Ovary (tissue), 9 donors: ENCODE data around the gene MCRS1. TPM values are rescaled to one million over a fixed set of nuclear protein-coding genes. Genes with fewer than 3 reads are reported as not detected.

Experiments used
- DNase-seq, 5 donors: peaks; one replicate each; pipeline ENCODE4 v3.0.0-alpha.2; 2019 to 2020
- H3K27ac ChIP-seq, 2 donors: fragments of 200-600 bp; one replicate each; pipeline versions ENCODE4 v1.5.1 to v1.8.0; 2019 to 2022
- H3K27me3 ChIP-seq: fragments of 200-600 bp; one replicate; pipeline ENCODE4 v1.8.0; 2022
- H3K36me3 ChIP-seq: fragments of 200-600 bp; sonication (generic); one replicate; pipeline ENCODE4 v1.5.1; 2019
- H3K4me1 ChIP-seq: one replicate; pipeline ENCODE4 v1.8.1; 2013; ENCODE audit warnings: mild to moderate bottlenecking, moderate library complexity; ENCODE audit not compliant: insufficient read depth
- H3K4me3 ChIP-seq: fragments of 200-600 bp; sonication (generic); one replicate; pipeline ENCODE4 v1.5.1; 2017
- H3K9me3 ChIP-seq, 2 donors: fragments of 200-600 bp in 1 of 2; sonication (generic) in 1 of 2; one replicate each; pipeline versions ENCODE4 v1.5.1 to v1.8.1; 2013 to 2019; ENCODE audit warnings: mild to moderate bottlenecking in 1 of 2, moderate library complexity in 1 of 2
- EP300 ChIP-seq: sonication (generic); formaldehyde crosslinking; IDR thresholded peaks from one replicate; pipeline ENCODE4 v1.6.1; 2017; ENCODE audit warnings: antibody characterized with exemption
- POLR2A ChIP-seq: fragments of 450-650 bp; IDR thresholded peaks from one replicate; pipeline ENCODE4 v1.6.1; 2017; ENCODE audit warnings: antibody characterized with exemption, mild to moderate bottlenecking, moderate library complexity
- WGBS, 3 donors: extraction: QIAGEN DNeasy Blood & Tissue Kit in 1 of 3; methylation state at CpG; one replicate each; pipeline versions ENCODE4 v1.1.5 to v1.1.7; 2013 to 2017; 5-methylcytosine and 5-hydroxymethylcytosine counted together
- intact Hi-C, 4 donors: fragments of 100-400 bp; cut with DNase I; formaldehyde crosslinking; loops; one replicate each; pipeline versions ENCODE4 v1.11.0 to v1.15.1; 2022 to 2023
- polyA plus RNA-seq, 2 donors: library from polyadenylated mRNA; stranded (reverse); fragments of 200-250 nt in 1 of 2; fragments of 350-450 nt in 1 of 2; fragmentation: Illumina TruSeq in 1 of 2; extraction: RNeasy Lipid Tissue Mini Kit (QIAGEN cat#74804) in 1 of 2; gene quantifications; one replicate each; pipeline ENCODE4 v1.2.3, GENCODE V29; 2013 to 2014
- total RNA-seq, 7 donors: library from RNA; depleted of rRNA in 2 of 7; stranded (reverse); fragments of >200 nt in 2 of 7; fragmentation: NEBNext Ultra II Directional in 3 of 7; extraction: Animal tissue kit (Norgen Biotek cat#: 25700) in 3 of 7; gene quantifications; one replicate each; pipeline versions ENCODE4 v1.1.0 to v1.2.4, GENCODE V29; 2016 to 2023
- TF ChIP-seq, protein P1 (sequence below), 3 donors: fragments of 450-650 bp in 2 of 3; fragments of 200-600 bp in 1 of 3; IDR thresholded peaks; one replicate each; pipeline versions ENCODE4 v1.5.1 to v1.8.0; 2016 to 2022; ENCODE audit warnings: antibody characterized with exemption in 3 of 3, mild to moderate bottlenecking in 1 of 3
- donor health status: DM: no; HTN: no; CAD: no; lungs with moderate emphysema.
- donor health status: DM: no; HTN: no; CAD: no.
- donor health status: Bipolar disorder and iron deficiency.
- donor health status: DM: yes; HTN: yes; CAD: no.
- donor health status: DM: no; HTN: no; CAD: no.
- donor health status: DM: yes; HTN: yes; CAD: no.

MCRS1 gene
- total and polyA plus RNA-seq, 9 donors = 14.7 to 56.2 (median 39.5) TPM

DNA sequence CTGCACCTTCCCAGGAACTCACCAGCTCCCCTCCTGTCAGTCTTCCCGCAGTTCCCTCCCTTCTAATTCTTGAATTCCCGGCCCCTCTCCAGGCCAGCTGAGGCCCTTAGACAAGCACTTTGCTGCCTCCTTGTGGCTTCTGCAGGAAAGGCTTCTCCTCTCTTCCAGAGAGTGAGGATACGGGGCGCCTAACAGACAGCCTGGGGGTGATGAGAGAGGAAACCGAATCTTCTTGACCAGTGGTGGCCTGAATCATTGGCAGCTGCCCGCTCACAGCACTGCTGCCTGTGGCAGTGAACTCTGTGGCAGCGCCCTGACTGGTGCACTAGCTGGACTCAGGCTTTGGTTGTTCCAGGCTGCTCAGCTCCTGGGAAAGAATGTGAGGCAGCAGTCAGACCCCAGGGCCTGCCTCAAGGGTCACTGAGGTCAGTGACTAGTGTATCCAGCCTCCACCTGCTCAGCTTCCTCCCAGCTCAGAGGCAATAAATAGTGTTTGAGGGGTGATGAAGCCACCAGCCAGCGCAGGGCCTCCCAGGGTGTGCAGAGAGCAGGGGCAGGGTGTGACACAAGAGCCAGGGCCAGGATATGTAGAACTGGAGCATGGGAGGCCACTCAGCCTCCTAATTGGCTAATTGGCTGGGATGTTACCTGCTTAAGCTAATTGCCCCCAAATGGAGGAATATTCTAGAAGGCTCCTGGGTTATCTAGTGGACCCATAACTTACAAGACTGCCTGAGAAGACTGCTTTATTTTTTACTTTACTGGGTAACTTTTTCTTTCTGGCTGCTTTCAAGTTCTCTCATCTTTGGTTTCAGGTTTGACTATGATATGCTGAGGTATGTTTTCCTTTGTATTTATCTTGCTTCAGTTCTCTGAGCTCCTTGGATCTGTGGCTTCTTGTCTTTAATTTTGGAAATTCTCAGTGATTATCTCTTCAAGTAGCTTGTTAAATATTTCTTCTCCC, 12.9 kb upstream of the MCRS1 start:
- no peak overlapping the region for H3K4me3 ChIP-seq
- 36 to 43% (median 41%) methylated on average over 8 of the region's 8 CpGs for WGBS, 3 donors
- intact Hi-C loops = no loop called here
- H3K27ac ChIP-seq = no peak overlapping the region
- H3K36me3 ChIP-seq = no peaks in the 10 kb centered on the region
- peak; percentile 56 to 71 (median 61) for DNase-seq
- peaks cover 11% of the 10 kb centered on the region for H3K4me1 ChIP-seq
- no peak for TF ChIP-seq EP300
- no peak for TF ChIP-seq POLR2A
- TF ChIP-seq, protein P1, sequence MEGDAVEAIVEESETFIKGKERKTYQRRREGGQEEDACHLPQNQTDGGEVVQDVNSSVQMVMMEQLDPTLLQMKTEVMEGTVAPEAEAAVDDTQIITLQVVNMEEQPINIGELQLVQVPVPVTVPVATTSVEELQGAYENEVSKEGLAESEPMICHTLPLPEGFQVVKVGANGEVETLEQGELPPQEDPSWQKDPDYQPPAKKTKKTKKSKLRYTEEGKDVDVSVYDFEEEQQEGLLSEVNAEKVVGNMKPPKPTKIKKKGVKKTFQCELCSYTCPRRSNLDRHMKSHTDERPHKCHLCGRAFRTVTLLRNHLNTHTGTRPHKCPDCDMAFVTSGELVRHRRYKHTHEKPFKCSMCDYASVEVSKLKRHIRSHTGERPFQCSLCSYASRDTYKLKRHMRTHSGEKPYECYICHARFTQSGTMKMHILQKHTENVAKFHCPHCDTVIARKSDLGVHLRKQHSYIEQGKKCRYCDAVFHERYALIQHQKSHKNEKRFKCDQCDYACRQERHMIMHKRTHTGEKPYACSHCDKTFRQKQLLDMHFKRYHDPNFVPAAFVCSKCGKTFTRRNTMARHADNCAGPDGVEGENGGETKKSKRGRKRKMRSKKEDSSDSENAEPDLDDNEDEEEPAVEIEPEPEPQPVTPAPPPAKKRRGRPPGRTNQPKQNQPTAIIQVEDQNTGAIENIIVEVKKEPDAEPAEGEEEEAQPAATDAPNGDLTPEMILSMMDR (IDR thresholded peaks at IDR 0.05) = peak; percentile 34 to 46 (median 43)
- H3K27me3 ChIP-seq = no peaks in the 10 kb centered on the region
- H3K9me3 ChIP-seq = no peaks in the 10 kb centered on the region

- TF ChIP-seq POLR2A = no peak
- TF ChIP-seq, protein P1 (IDR thresholded peaks at IDR 0.05) = no peak
- no peak for TF ChIP-seq EP300
- Histone ChIP-seq H3K36me3 (no peaks in the 10 kb centered on the region), H3K4me3 (no peak overlapping the region), H3K9me3 (no peaks in the 10 kb centered on the region), H3K27me3 (no peaks in the 10 kb centered on the region), H3K27ac (no peak overlapping the region), H3K4me1 (peaks cover 8% of the 10 kb centered on the region)
- WGBS, 3 donors = 87 to 88% (median 88%) methylated on average over 13 of the region's 13 CpGs
- intact Hi-C loops = no loop called here
- DNase-seq = no peak
Observed at GRCh38 chr12:49578471-49579112, 10.7 kb upstream of the MCRS1 start.

DNA sequence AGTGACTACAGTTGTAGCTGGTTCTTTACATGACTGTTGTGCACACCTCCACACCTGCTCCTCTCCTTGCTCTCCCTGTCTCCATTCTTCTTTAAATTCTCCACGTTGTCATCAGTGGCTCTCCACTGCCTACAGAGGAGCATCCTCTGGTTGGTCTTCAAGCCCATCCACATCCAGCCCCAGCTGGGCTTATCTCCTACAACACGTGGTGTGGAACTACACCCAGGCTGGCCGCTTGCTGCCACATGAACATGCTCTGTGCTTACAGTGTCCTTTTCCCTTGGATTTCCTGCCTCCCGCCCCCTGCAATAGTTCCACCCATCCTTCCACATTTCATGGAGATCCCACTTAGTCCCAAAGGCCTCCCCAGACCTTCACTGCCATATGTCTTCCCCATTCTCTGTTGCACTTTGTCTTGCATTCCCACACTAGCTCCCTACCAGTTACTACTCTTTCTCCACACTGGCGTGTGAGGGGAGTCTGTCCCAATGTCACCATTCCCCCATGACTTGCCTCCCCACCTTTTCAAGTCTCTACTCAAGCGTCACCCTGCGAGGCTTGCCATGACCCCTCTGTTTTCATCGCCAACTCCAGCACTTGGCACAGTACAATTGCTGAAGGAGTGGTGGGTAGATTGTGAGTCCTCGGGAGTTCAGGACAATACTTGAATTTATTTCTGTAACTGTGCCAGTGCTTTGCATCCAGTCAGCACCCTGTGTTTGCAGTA, 9.8 kb upstream of the MCRS1 start:
- WGBS, 3 donors = 70 to 78% (median 73%) methylated on average over 9 of the region's 9 CpGs
- TF ChIP-seq, protein P1 (IDR thresholded peaks at IDR 0.05) = no peak
- TF ChIP-seq POLR2A (no peak), EP300 (no peak)
- H3K9me3 ChIP-seq = no peaks in the 10 kb centered on the region
- peaks cover 5% of the 10 kb centered on the region for H3K4me1 ChIP-seq
- H3K4me3 ChIP-seq = no peak overlapping the region
- no peak overlapping the region for H3K27ac ChIP-seq
- no peaks in the 10 kb centered on the region for H3K36me3 ChIP-seq
- H3K27me3 ChIP-seq = no peaks in the 10 kb centered on the region
- intact Hi-C loops = no loop called here
- no peak for DNase-seq

GRCh38 chr12:49568442-49569162, 660 bp upstream of the MCRS1 start:
- no peaks in the 10 kb centered on the region for H3K27me3 ChIP-seq
- TF ChIP-seq, protein P1 (IDR thresholded peaks at IDR 0.05) = no peak
- TF ChIP-seq POLR2A = no peak
- no peak for TF ChIP-seq EP300
- no peak for DNase-seq
- H3K4me1 ChIP-seq = peaks cover 8% of the 10 kb centered on the region
- H3K36me3 ChIP-seq = no peaks in the 10 kb centered on the region
- no peaks in the 10 kb centered on the region for H3K9me3 ChIP-seq
- 0 to 1% (median 1%) methylated on average over 19 of the region's 19 CpGs for WGBS, 3 donors
- H3K27ac ChIP-seq = peak overlapping the region in 1 of 2 donors; percentile 81
- peak overlapping the region; percentile 92 for H3K4me3 ChIP-seq
- intact Hi-C loops = no loop called here
